ENCODE data around the gene HIC1. TPM values are rescaled to one million over a fixed set of nuclear protein-coding genes. Genes with fewer than 3 reads are reported as not detected.

HIC1 gene
- total and polyA plus RNA-seq, 9 of the 15 experiments (the other 6 are each of a cell fraction or from before 2014, with no cell fraction given): 0.01 to 2.5 (median 0.18) TPM

DNA sequence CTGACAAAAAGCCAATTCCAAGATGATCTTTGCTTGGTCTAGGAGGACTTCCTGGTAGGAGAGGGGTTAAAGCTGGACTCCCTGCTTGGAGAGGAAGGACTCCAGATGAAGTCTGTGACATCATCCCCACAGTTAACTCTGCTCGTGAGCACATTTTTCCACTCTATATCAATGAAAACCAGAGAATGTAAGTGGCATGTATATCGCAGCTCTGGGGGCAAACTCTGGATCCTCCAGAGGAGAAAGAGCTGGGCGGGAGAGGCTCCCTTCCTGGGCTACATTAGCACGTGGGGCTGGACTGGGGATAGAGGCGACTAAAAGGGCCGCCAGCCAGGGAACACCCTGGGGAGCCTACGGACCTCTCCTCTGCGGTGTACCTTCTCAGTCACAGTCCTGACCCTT, 34.1 kb downstream of the HIC1 start (continued):
- TF ChIP-seq, protein P1, sequence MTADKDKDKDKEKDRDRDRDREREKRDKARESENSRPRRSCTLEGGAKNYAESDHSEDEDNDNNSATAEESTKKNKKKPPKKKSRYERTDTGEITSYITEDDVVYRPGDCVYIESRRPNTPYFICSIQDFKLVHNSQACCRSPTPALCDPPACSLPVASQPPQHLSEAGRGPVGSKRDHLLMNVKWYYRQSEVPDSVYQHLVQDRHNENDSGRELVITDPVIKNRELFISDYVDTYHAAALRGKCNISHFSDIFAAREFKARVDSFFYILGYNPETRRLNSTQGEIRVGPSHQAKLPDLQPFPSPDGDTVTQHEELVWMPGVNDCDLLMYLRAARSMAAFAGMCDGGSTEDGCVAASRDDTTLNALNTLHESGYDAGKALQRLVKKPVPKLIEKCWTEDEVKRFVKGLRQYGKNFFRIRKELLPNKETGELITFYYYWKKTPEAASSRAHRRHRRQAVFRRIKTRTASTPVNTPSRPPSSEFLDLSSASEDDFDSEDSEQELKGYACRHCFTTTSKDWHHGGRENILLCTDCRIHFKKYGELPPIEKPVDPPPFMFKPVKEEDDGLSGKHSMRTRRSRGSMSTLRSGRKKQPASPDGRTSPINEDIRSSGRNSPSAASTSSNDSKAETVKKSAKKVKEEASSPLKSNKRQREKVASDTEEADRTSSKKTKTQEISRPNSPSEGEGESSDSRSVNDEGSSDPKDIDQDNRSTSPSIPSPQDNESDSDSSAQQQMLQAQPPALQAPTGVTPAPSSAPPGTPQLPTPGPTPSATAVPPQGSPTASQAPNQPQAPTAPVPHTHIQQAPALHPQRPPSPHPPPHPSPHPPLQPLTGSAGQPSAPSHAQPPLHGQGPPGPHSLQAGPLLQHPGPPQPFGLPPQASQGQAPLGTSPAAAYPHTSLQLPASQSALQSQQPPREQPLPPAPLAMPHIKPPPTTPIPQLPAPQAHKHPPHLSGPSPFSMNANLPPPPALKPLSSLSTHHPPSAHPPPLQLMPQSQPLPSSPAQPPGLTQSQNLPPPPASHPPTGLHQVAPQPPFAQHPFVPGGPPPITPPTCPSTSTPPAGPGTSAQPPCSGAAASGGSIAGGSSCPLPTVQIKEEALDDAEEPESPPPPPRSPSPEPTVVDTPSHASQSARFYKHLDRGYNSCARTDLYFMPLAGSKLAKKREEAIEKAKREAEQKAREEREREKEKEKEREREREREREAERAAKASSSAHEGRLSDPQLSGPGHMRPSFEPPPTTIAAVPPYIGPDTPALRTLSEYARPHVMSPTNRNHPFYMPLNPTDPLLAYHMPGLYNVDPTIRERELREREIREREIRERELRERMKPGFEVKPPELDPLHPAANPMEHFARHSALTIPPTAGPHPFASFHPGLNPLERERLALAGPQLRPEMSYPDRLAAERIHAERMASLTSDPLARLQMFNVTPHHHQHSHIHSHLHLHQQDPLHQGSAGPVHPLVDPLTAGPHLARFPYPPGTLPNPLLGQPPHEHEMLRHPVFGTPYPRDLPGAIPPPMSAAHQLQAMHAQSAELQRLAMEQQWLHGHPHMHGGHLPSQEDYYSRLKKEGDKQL (CRISPR knock-in tag; IDR thresholded peaks at IDR 0.05; ENCODE audit: borderline replicate concordance): no peak

DNA sequence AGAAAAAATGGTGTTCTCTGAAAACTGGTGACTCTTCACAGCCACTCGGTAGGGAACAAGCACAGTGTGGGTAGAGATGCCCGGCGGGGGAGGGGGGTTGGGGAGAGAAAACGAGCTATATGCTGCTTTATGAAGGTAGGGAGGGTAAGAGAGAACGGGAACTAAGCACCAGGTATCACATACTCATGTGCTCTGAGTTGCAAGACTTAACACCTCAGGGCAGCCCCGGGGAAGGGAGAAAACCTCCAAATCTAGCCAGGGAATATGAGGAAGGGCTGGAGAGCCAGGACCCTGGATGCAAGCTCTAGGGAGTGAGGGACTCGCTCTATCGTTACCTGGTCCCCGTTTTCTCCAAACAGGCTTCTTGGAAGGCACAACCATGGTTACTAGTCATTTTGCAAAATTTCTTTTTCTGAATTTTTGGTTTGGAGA, 35.3 kb downstream of the HIC1 start:
- Histone ChIP-seq H3K79me2 (ENCODE audit: control insufficient read depth, insufficient read depth, low read length) (no peaks in the 10 kb centered on the region), H3K9me3 (replicated peaks; ENCODE audit: control insufficient read depth, insufficient read depth, low read depth, low read length) (no peaks in the 10 kb centered on the region), H3K9me1 (ENCODE audit: control insufficient read depth, insufficient read depth, low read length) (peaks cover 4% of the 10 kb centered on the region), H3K27ac (ENCODE audit: extremely low read depth, low read depth, low read length) (no peak overlapping the region), H3K4me3 (no peak overlapping the region), H3K27me3 (ENCODE audit: control insufficient read depth in 2 of 2, insufficient read depth in 2 of 2, low read length in 2 of 2) (no peaks in the 10 kb centered on the region), H3K36me3 (ENCODE audit: control insufficient read depth, insufficient read depth, low read length) (peaks cover 8% of the 10 kb centered on the region; the same call in 1 of the 3 replicates), H2AFZ (ENCODE audit: low read depth, low read length) (no peak overlapping the region), H4K20me1 (replicated peaks; ENCODE audit: control insufficient read depth, insufficient read depth, low read length) (no peaks in the 10 kb centered on the region), H3K9ac (ENCODE audit: insufficient read depth in 1 of 2, low read depth in 2 of 2, low read length in 2 of 2) (no peak overlapping the region), H3K4me2 (ENCODE audit: insufficient read depth, low read length) (no peak overlapping the region), H3K4me1 (replicated peaks in 1 of 2; ENCODE audit: control insufficient read depth in 2 of 2, insufficient read depth in 2 of 2, low read length in 2 of 2) (peaks cover 23 to 29% of the 10 kb centered on the region in 2 experiments)
- no TSS peak for BruUV-seq (replicated peaks)
- 66% methylated on average over 4 of the region's 9 CpGs for WGBS (ENCODE audit: insufficient coverage, low coverage, missing lambda C conversion rate)
- DNase-seq (ENCODE audit: extremely low read depth in 1 of 4, low spot score in 3 of 4): no peak
- FAIRE-seq: no peak
- ATAC-seq: no peak
- ChIA-PET CTCF (ENCODE audit: low intra/inter-chr PET ratio) (no interaction called here), POLR2A (interaction anchor here (1.1 to 2.7 kb wide), 3 partner anchors 10 to 124 kb away, joined by 3 to 7 read pairs (median 4); no protein-coding TSS in a partner anchor)
- in situ Hi-C loops (cut with MboI): no loop called here
- intact Hi-C loops (cut with micrococcal nuclease): no loop called here
- TF ChIP-seq NR4A1 (CRISPR knock-in tag; IDR thresholded peaks at IDR 0.05) (no peak), NR4A1 (tag; IDR thresholded peaks at IDR 0.05) (no peak), ZNF3 (CRISPR knock-in tag; IDR thresholded peaks at IDR 0.05) (no peak), NFE2 (IDR thresholded peaks at IDR 0.05; ENCODE audit: low read depth) (no peak), YY1 (IDR thresholded peaks at IDR 0.05; ENCODE audit: borderline replicate concordance in 1 of 3, control insufficient read depth in 1 of 3, extremely low read depth in 1 of 3, insufficient read depth in 3 of 3, insufficient read length in 1 of 3, insufficient replicate concordance in 2 of 3, low read depth in 1 of 3, low read length in 2 of 3) (no peak), CEBPG (CRISPR knock-in tag; IDR thresholded peaks at IDR 0.05) (no peak), CEBPG (tag; conservative IDR thresholded peaks at IDR 0.05 in 1 of 2, IDR thresholded peaks at IDR 0.05 in 1 of 2) (no peak), ZNF140 (CRISPR knock-in tag; IDR thresholded peaks at IDR 0.05) (no peak), TSC22D4 (tag; IDR thresholded peaks at IDR 0.05) (no peak), PHF21A (IDR thresholded peaks at IDR 0.05; ENCODE audit: borderline replicate concordance, low read depth) (no peak), KLF10 (CRISPR knock-in tag; IDR thresholded peaks at IDR 0.05) (no peak), ZBTB7A (IDR thresholded peaks at IDR 0.05; ENCODE audit: borderline replicate concordance, control insufficient read depth, low read depth, low read length) (no peak)
- TF ChIP-seq, protein P2, sequence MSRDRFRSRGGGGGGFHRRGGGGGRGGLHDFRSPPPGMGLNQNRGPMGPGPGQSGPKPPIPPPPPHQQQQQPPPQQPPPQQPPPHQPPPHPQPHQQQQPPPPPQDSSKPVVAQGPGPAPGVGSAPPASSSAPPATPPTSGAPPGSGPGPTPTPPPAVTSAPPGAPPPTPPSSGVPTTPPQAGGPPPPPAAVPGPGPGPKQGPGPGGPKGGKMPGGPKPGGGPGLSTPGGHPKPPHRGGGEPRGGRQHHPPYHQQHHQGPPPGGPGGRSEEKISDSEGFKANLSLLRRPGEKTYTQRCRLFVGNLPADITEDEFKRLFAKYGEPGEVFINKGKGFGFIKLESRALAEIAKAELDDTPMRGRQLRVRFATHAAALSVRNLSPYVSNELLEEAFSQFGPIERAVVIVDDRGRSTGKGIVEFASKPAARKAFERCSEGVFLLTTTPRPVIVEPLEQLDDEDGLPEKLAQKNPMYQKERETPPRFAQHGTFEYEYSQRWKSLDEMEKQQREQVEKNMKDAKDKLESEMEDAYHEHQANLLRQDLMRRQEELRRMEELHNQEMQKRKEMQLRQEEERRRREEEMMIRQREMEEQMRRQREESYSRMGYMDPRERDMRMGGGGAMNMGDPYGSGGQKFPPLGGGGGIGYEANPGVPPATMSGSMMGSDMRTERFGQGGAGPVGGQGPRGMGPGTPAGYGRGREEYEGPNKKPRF (IDR thresholded peaks at IDR 0.05; ENCODE audit: low read depth, low read length): no peak

Data from K562 (cell line).